ENCODE measurements around the gene SF3B2. TPM values are rescaled to one million over a fixed set of nuclear protein-coding genes. Genes with fewer than 3 reads are reported as not detected.

SF3B2 gene
- total and polyA plus RNA-seq, 9 of the 15 experiments (the other 6 are each of a cell fraction or from before 2014, with no cell fraction given), result 58.3 to 248 (median 157) TPM

DNA sequence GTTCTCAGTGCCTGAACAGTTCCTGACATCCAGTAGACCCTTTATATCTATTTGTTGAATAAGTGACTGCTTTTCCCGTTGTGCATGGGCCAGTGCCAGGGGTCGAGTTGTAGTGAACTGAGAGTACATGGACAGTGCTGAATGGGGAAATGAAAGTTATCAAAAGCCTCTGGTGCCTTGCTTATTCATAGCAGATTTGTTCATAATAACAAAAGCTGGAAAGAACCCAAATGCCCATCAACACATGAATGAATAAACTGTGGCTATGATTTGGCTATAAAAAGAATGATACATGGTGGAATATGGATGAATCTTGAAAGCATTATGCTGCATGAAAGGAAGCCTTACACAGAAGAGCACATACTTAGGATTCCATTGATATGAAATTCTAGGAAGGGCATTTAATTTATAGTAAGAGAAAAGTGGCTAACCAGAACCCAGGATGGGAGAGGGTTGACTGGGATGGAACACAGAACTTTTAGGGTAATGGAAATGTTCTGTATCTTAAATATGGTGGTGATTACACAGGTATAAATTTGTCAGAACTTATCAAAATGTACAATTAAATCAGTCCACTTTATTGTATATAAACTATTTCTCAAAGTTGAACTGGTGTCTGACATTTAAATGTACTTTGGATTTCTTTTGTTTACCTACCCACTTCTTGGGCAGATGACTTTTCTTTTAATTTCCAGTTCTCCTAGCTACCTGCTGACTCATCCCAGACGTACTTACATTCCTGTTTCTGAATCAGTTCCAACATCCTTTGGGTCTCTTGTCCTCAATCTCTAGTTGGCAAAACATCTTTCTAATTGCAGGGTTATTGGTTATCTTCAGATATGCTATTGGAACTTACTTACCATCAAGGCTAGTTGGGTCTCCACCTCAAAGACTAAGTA lies 60.7 kb downstream of the SF3B2 start (continued):
- peak; percentile 88 for TF ChIP-seq C11orf30 (IDR thresholded peaks at IDR 0.05; ENCODE audit: low read depth)
- TF ChIP-seq, protein P1, sequence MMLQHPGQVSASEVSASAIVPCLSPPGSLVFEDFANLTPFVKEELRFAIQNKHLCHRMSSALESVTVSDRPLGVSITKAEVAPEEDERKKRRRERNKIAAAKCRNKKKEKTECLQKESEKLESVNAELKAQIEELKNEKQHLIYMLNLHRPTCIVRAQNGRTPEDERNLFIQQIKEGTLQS (IDR thresholded peaks at IDR 0.05), result peak; percentile 50; the same call in 1 of the 2 replicates
- TF ChIP-seq, protein P1 (CRISPR knock-in tag; conservative IDR thresholded peaks at IDR 0.05), result no peak
- TF ChIP-seq, protein P2, sequence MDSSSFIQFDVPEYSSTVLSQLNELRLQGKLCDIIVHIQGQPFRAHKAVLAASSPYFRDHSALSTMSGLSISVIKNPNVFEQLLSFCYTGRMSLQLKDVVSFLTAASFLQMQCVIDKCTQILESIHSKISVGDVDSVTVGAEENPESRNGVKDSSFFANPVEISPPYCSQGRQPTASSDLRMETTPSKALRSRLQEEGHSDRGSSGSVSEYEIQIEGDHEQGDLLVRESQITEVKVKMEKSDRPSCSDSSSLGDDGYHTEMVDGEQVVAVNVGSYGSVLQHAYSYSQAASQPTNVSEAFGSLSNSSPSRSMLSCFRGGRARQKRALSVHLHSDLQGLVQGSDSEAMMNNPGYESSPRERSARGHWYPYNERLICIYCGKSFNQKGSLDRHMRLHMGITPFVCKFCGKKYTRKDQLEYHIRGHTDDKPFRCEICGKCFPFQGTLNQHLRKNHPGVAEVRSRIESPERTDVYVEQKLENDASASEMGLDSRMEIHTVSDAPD (CRISPR knock-in tag; IDR thresholded peaks at IDR 0.05), result no peak
- no peak for TF ChIP-seq ZNF133 (CRISPR knock-in tag; IDR thresholded peaks at IDR 0.05)
- TF ChIP-seq RBM22 (IDR thresholded peaks at IDR 0.05; ENCODE audit: low read depth, low read length, poor library complexity, severe bottlenecking), result no peak
- no peak for TF ChIP-seq SIN3B (IDR thresholded peaks at IDR 0.05; ENCODE audit: low read depth)
- no peak for TF ChIP-seq SMARCA5 (IDR thresholded peaks at IDR 0.05)
- TF ChIP-seq CEBPB (tag; IDR thresholded peaks at IDR 0.05), result no peak
- TF ChIP-seq, protein P3, sequence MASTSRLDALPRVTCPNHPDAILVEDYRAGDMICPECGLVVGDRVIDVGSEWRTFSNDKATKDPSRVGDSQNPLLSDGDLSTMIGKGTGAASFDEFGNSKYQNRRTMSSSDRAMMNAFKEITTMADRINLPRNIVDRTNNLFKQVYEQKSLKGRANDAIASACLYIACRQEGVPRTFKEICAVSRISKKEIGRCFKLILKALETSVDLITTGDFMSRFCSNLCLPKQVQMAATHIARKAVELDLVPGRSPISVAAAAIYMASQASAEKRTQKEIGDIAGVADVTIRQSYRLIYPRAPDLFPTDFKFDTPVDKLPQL (IDR thresholded peaks at IDR 0.05; ENCODE audit: extremely low read depth, insufficient read length), result no peak
- TF ChIP-seq ZNF23 (CRISPR knock-in tag; IDR thresholded peaks at IDR 0.05), result no peak
- no peak for TF ChIP-seq ZNF347 (CRISPR knock-in tag; IDR thresholded peaks at IDR 0.05; ENCODE audit: low read depth)
- no peak for TF ChIP-seq TCFL5 (CRISPR knock-in tag; conservative IDR thresholded peaks at IDR 0.05)
- TF ChIP-seq ZKSCAN8 (CRISPR knock-in tag; IDR thresholded peaks at IDR 0.05), result no peak
- TF ChIP-seq ZNF224 (CRISPR knock-in tag; IDR thresholded peaks at IDR 0.05), result no peak
- TF ChIP-seq JUND (IDR thresholded peaks at IDR 0.05; ENCODE audit: borderline replicate concordance, low read depth, low read length), result peak; percentile 61; the same call in 1 of the 2 replicates
- peak; percentile 60; the same call in 1 of the 3 replicates for TF ChIP-seq JUND (tag; IDR thresholded peaks at IDR 0.05; ENCODE audit: borderline replicate concordance, low read depth, low read length)
- no peak for TF ChIP-seq SMC3 (conservative IDR thresholded peaks at IDR 0.05; ENCODE audit: insufficient read depth, low read depth, low read length)
- TF ChIP-seq ZBTB1 (CRISPR knock-in tag; IDR thresholded peaks at IDR 0.05; ENCODE audit: borderline replicate concordance, low read depth), result no peak
- TF ChIP-seq ZBTB8A (IDR thresholded peaks at IDR 0.05; ENCODE audit: partially characterized antibody), result no peak
- no peak for TF ChIP-seq RFX1 (IDR thresholded peaks at IDR 0.05)
- no peak for TF ChIP-seq TAF15 (IDR thresholded peaks at IDR 0.05; ENCODE audit: low read depth, low read length)
- no peak for TF ChIP-seq HNRNPUL1 (IDR thresholded peaks at IDR 0.05; ENCODE audit: low read length)
- TF ChIP-seq MAFF (IDR thresholded peaks at IDR 0.05; ENCODE audit: low read length), result peak; percentile 46; the same call in 1 of the 2 replicates
- TF ChIP-seq ZNF780A (CRISPR knock-in tag; IDR thresholded peaks at IDR 0.05), result no peak
- no peak for TF ChIP-seq ZNF12 (CRISPR knock-in tag; IDR thresholded peaks at IDR 0.05)
- no peak for TF ChIP-seq EWSR1 (IDR thresholded peaks at IDR 0.05; ENCODE audit: borderline replicate concordance, low read depth, partially characterized antibody)
- no peak for TF ChIP-seq ZFPM2 (CRISPR knock-in tag; IDR thresholded peaks at IDR 0.05)

All from K562 (cell line).